ENCODE data around the gene TTC16.

TTC16 gene

GRCh38 chr9:127706836-127707241, 9.0 kb upstream of the TTC16 start, which contains the start of gene CFAP157:
CFAP157 (plus strand) TSS chr9:127706988; CDS start chr9:127707032, 44 bp downstream.
- Mint-ChIP-seq H3K4me3 (no peak within 1 kb of the TSS), H3K9me3 (no peaks in the 10 kb centered on the region), H3K4me1 (peaks cover 9% of the 10 kb centered on the region), H3K27me3 (peaks cover 2% of the 10 kb centered on the region), H3K27ac (no peak within 1 kb of the TSS), H3K36me3 (no peaks in the 10 kb centered on the region)
- no peak for ATAC-seq (ENCODE audit: low read depth)
- DNase-seq (ENCODE audit: low spot score in 2 of 2), result no peak

- Mint-ChIP-seq H3K9me3 (no peaks in the 10 kb centered on the region), H3K36me3 (no peaks in the 10 kb centered on the region), H3K4me3 (no peak overlapping the region), H3K27ac (no peak overlapping the region), H3K4me1 (peaks cover 9% of the 10 kb centered on the region), H3K27me3 (peaks cover 2% of the 10 kb centered on the region)
- ATAC-seq (ENCODE audit: low read depth) (peak; percentile 82), DNase-seq (ENCODE audit: low spot score in 2 of 2) (no peak)
These were observed 8.1 kb upstream of the TTC16 start for GRCh38 chr9:127707766-127708165.

DNA sequence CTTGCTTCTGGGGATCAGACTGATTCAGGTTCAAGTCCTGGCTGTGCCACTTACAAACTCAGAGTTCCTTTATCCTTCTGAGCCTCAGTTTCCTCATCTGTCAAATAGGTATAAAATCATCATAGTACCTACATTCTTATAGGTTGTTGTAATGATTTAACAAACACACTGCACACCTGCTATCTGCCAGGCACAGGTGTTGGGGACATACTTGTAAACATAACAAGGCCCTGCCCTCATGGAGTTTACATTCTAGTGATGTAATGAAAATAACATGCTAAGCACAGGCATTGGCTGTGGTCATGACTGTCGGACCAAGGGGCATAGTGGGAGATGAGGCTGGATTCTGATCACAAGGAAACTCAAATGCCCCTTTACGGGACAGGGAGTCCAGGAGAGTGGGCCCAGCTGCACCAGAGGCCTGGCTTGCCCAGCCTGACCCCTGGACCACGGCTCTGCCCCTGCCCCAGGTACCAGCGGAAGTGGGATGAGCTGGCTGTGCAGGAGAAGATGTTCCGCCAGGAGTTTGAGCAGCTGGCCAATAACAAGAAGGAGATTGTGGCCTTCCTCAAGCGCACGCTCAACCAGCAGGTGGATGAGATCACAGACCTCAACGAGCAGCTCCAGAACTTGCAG, 6.8 kb upstream of the TTC16 start:
- H3K27ac Mint-ChIP-seq, result no peak overlapping the region
- peaks cover 7% of the 10 kb centered on the region for H3K4me1 Mint-ChIP-seq
- H3K9me3 Mint-ChIP-seq, result no peaks in the 10 kb centered on the region
- no peak for DNase-seq (ENCODE audit: low spot score in 2 of 2)
- peaks cover 2% of the 10 kb centered on the region for H3K27me3 Mint-ChIP-seq
- H3K4me3 Mint-ChIP-seq, result no peak overlapping the region
- H3K36me3 Mint-ChIP-seq, result no peaks in the 10 kb centered on the region
- ATAC-seq (ENCODE audit: low read depth), result no peak

- Mint-ChIP-seq H3K36me3 (no peaks in the 10 kb centered on the region), H3K4me3 (no peak overlapping the region), H3K4me1 (peaks cover 10% of the 10 kb centered on the region), H3K27me3 (no peaks in the 10 kb centered on the region), H3K27ac (no peak overlapping the region), H3K9me3 (no peaks in the 10 kb centered on the region)
- ATAC-seq (ENCODE audit: low read depth) (no peak), DNase-seq (ENCODE audit: low spot score in 2 of 2) (no peak)
These were observed 5.6 kb upstream of the TTC16 start for GRCh38 chr9:127710204-127710783.

DNA sequence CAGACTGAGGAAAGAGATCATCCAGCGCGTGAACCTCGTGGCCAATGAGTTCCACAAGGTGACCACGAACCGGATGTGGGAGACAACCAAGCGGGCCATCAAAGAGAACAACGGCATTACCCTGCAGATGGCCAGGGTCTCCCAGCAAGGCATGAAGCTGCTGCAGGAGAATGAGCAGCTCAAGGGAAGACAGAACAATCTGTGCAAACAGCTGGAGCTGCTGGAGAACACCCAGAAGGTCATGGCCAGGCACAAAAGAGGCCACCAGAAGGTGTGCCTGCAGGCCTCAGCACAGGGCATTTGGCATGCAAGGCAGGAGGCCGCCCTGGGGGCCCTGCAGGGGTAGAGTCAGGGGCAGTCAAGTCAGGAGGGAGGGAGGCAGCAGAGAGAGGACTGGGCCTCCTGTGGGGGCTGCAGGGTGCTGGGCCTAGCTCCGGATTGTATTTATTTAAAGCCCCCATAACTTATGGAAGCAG, 4.6 kb upstream of the TTC16 start:
- H3K27ac Mint-ChIP-seq, result no peak overlapping the region
- DNase-seq (ENCODE audit: low spot score in 2 of 2) (no peak), ATAC-seq (ENCODE audit: low read depth) (no peak)
- H3K9me3 Mint-ChIP-seq, result no peaks in the 10 kb centered on the region
- H3K4me1 Mint-ChIP-seq, result peaks cover 15% of the 10 kb centered on the region
- no peaks in the 10 kb centered on the region for H3K36me3 Mint-ChIP-seq
- no peaks in the 10 kb centered on the region for H3K27me3 Mint-ChIP-seq
- H3K4me3 Mint-ChIP-seq, result no peak overlapping the region

- no peaks in the 10 kb centered on the region for H3K27me3 Mint-ChIP-seq
These were observed 4.0 kb upstream of the TTC16 start for GRCh38 chr9:127711831-127712274.

DNA sequence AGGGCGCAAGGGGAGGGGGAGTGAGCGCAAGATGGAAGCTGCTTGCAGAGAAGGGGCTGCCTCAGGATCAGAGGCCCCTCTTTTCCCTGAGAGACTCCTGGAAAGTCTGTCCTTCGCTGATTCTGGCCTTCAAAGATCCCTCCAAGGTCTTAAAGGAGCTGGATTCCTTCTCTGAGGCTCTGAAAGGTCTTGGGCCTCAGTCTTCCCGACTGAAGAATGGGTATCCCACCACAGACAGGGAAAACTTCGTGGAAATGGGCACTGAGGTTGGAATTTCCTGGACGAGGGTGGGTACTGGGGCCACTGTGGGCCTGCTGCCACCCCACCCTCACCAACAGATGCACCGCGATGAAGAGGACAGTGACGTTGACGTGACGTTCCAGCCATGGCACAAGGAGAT, 3.5 kb upstream of the TTC16 start:
- no peaks in the 10 kb centered on the region for H3K36me3 Mint-ChIP-seq

More at GRCh38 chr9:127711831-127712274, 4.0 kb upstream of the TTC16 start:
- Mint-ChIP-seq H3K36me3 (no peaks in the 10 kb centered on the region), H3K9me3 (no peaks in the 10 kb centered on the region), H3K27ac (no peak overlapping the region), H3K4me3 (no peak overlapping the region), H3K4me1 (peaks cover 15% of the 10 kb centered on the region)
- DNase-seq (ENCODE audit: low spot score in 2 of 2) (no peak), ATAC-seq (ENCODE audit: low read depth) (no peak)

DNA sequence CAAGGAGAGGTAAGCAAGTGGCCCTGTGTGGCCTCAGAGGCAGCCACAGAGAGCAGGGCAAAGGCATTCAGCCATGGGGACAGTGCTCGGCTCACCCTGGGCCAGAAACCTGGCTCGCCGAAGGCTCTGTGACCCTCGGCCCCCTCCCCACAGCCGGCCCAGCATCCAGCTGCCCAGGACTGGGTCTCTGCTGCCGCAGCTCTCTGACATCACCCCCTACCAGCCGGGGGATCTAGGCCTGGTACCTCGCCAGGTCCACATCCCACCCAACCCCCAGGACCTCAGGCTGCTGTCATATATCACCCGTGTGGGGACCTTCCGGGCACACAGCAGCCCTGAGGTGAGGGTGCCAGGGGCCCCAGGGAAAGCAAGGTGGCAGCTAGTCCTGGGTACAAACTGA, 3.0 kb upstream of the TTC16 start:
- ATAC-seq (ENCODE audit: low read depth) (no peak), DNase-seq (ENCODE audit: low spot score in 2 of 2) (no peak)
- no peaks in the 10 kb centered on the region for H3K36me3 Mint-ChIP-seq
- H3K4me1 Mint-ChIP-seq, result peaks cover 13% of the 10 kb centered on the region
- peak overlapping the region; percentile 59 for H3K27ac Mint-ChIP-seq
- H3K27me3 Mint-ChIP-seq, result no peaks in the 10 kb centered on the region
- no peaks in the 10 kb centered on the region for H3K9me3 Mint-ChIP-seq
- no peak overlapping the region for H3K4me3 Mint-ChIP-seq

More for the DNA sequence above, 3.5 kb upstream of the TTC16 start:
- H3K4me1 Mint-ChIP-seq, result peaks cover 15% of the 10 kb centered on the region
- H3K27ac Mint-ChIP-seq, result peak overlapping the region; percentile 59
- H3K27me3 Mint-ChIP-seq, result no peaks in the 10 kb centered on the region
- no peaks in the 10 kb centered on the region for H3K9me3 Mint-ChIP-seq
- DNase-seq (ENCODE audit: low spot score in 2 of 2) (no peak), ATAC-seq (ENCODE audit: low read depth) (no peak)
- H3K4me3 Mint-ChIP-seq, result no peak overlapping the region

DNA sequence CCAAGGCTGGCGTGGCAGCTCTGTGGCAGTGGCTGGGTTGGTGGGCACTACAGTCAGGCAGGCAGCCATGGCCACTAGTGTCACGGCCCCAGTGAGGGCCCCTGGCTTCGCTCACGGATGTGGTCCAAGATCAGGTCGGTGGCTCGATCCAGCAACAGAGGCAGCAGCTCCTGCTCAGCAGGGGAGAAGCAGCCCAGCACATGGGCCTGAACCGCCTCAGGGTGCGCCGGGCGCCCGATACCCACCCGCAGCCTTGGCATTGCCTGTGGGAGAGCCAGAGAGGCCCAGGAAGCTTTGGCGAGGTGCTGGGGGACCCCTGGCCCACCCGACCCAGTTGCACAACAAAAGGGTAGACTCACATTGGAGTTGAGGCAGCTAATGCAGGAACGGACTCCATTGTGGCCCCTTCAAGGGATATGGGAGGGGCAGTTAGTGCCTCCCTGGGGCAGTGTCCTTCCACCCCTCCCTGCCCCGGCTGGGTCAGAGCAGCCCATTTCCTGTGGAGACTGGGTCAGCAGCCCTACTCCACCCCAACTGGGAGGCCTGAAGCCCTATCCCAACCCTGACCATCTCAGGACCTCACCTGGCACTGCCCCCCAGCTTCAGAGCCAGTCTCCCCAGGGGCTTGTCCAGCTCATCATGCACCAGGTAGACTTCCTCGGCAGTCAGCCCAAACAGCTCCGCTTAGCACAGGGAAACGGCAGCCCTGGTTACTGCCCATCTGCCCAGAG, 1.7 kb upstream of the TTC16 start:
- Mint-ChIP-seq H3K27ac (no peak overlapping the region), H3K4me3 (peak overlapping the region; percentile 73), H3K27me3 (no peaks in the 10 kb centered on the region), H3K9me3 (no peaks in the 10 kb centered on the region), H3K36me3 (no peaks in the 10 kb centered on the region), H3K4me1 (peaks cover 12% of the 10 kb centered on the region)
- no peak for DNase-seq (ENCODE audit: low spot score in 2 of 2)
- no peak for ATAC-seq (ENCODE audit: low read depth)

DNA sequence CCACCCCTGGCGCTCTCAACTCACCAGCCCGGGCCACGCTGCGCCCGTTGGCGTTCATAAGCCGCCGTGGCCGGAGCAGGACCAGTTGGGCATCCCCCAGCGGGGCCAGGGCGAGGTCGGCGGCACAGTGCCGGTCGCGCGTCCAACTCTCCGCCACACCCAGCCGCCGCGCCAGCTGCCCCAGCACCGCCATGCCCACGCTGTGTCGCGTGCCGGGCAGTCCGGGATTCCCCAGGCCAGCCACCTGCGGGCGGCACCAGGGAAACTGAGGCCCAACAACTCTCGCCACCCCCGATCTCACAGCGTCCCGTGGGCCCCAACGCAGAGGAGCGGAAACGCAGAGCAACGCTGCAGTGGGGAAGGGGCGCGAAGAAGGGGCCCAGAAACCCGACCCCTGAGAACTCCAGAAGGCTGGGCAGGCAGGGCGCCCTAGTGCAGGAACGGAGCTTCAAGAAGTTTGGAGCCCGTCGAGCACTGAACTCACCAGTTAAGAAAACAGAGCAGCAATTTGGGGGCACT, 869 bp upstream of the TTC16 start:
- DNase-seq (ENCODE audit: low spot score in 2 of 2) (no peak), ATAC-seq (ENCODE audit: low read depth) (peak; percentile 6)
- Mint-ChIP-seq H3K27me3 (no peaks in the 10 kb centered on the region), H3K9me3 (no peaks in the 10 kb centered on the region), H3K36me3 (no peaks in the 10 kb centered on the region), H3K27ac (peak overlapping the region; percentile 80), H3K4me1 (peaks cover 12% of the 10 kb centered on the region), H3K4me3 (peak overlapping the region; percentile 97)

DNA sequence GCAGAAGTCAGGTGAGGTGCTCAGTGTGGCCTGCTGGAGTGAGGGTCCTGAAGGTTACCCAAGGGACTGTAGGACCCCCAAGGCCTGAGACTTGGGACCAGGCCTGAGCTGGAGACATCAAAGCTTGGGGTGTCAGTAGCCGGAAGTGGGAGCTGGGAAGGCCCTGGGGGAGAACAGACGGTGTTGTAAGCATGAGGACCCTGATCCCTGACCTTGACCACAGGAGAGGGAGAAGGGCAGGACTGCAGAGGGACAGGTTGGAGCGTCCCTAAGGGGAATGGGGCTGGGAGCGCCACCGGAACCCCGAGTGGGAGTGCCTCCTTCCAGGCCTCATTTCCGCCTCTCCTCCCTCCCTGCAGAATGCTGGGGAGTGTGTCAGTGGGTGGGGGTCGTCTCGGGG, 533 bp downstream of the TTC16 start:
- H3K36me3 Mint-ChIP-seq, result no peaks in the 10 kb centered on the region
- peaks cover 12% of the 10 kb centered on the region for H3K4me1 Mint-ChIP-seq
- peaks cover 3% of the 10 kb centered on the region for H3K27me3 Mint-ChIP-seq
- H3K27ac Mint-ChIP-seq, result peak overlapping the region; percentile 80
- H3K9me3 Mint-ChIP-seq, result peaks cover 1% of the 10 kb centered on the region
- peak overlapping the region; percentile 97 for H3K4me3 Mint-ChIP-seq
- no peak for DNase-seq (ENCODE audit: low spot score in 2 of 2)
- ATAC-seq (ENCODE audit: low read depth), result no peak

GRCh38 chr9:127717766-127718165, 1.9 kb downstream of the TTC16 start:
- H3K27ac Mint-ChIP-seq, result no peak overlapping the region
- no peak overlapping the region for H3K4me3 Mint-ChIP-seq
- no peaks in the 10 kb centered on the region for H3K36me3 Mint-ChIP-seq
- peaks cover 3% of the 10 kb centered on the region for H3K27me3 Mint-ChIP-seq
- DNase-seq (ENCODE audit: low spot score in 2 of 2) (no peak), ATAC-seq (ENCODE audit: low read depth) (no peak)
- H3K9me3 Mint-ChIP-seq, result peaks cover 1% of the 10 kb centered on the region
- peaks cover 12% of the 10 kb centered on the region for H3K4me1 Mint-ChIP-seq

DNA sequence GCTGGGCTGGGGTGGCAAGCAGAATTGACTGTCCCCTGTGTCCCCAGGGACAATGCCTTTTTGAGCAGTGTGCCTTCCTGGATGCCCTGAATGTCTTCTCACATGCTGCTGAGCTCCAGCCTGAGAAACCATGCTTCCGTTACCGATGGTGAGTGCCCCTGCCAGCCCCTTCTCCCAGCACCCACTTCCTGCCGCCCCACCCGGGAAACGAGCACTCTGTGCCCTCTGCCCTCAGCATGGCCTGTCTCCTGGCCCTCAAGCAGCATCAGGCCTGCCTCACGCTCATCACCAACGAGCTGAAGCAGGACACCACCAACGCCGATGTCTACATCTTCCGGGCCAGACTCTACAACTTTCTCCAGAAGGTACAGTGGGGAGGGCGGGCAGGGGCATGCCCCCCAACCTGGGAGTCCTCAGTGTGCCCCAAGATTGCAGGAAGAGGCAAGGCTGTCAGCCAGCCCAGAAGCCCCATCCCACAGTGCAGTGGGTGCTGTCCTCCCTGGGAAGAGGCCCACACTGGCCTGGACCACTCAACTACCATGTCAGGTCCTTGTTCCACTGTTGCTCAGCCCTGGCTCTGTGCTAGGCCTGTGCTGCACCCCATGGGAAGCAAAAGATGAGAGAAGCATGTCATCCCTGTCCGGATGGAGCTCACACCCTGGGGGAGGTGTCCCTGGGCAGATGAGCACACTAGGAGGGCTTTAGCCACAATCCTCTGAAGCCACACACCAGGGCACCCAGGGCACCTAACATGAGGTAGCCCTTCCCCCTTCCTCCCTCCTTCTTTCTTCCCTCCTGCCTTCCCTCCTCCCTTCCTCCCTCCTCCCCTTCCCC, 4.4 kb downstream of the TTC16 start:
- Mint-ChIP-seq H3K36me3 (no peaks in the 10 kb centered on the region), H3K4me1 (peaks cover 9% of the 10 kb centered on the region), H3K27ac (no peak overlapping the region), H3K9me3 (peaks cover 1% of the 10 kb centered on the region), H3K4me3 (no peak overlapping the region), H3K27me3 (peaks cover 4% of the 10 kb centered on the region)
- DNase-seq (ENCODE audit: low spot score in 2 of 2), result no peak
- no peak for ATAC-seq (ENCODE audit: low read depth)
